GM06990 (cell line): ENCODE data around the gene CNTN1.

Experiments used
- DNase-seq: peaks from one replicate; pipeline ENCODE4 v3.0.0-alpha.2; 2011; ENCODE audit not compliant: insufficient read length; ENCODE audit errors: extremely low read depth
- H3K27me3 ChIP-seq: replicated peaks from 2 replicates; pipeline ENCODE4 v1.6.0; 2011; ENCODE audit warnings: low read length; ENCODE audit not compliant: control insufficient read depth, insufficient read depth
- H3K36me3 ChIP-seq: 2 replicates; pipeline ENCODE4 v1.5.1; 2011; ENCODE audit warnings: low read length; ENCODE audit not compliant: control insufficient read depth, insufficient read depth
- H3K4me3 ChIP-seq: replicated peaks from 2 replicates; pipeline ENCODE4 v1.5.1; 2011; ENCODE audit warnings: low read depth, mild to moderate bottlenecking, control low read depth, low read length
- CTCF ChIP-seq: IDR thresholded peaks from 2 replicates; pipeline ENCODE4 v1.5.1; 2011; ENCODE audit warnings: low read length, control low read depth, mild to moderate bottlenecking, inconsistent platforms; ENCODE audit not compliant: insufficient read depth, poor library complexity, severe bottlenecking

CNTN1 gene

GRCh38 chr12:40825156-40825555 is 132.9 kb downstream of the CNTN1 start:
- DNase-seq: no peak
- no peaks in the 10 kb centered on the region; the same call in 1 of the 2 replicates for H3K27me3 ChIP-seq
- TF ChIP-seq CTCF: no peak

GRCh38 chr12:40827683-40828592 is 135.7 kb downstream of the CNTN1 start:
- H3K4me3 ChIP-seq: no peak overlapping the region

More at GRCh38 chr12:40825156-40825555, 132.9 kb downstream of the CNTN1 start:
- Histone ChIP-seq H3K36me3 (no peaks in the 10 kb centered on the region), H3K4me3 (no peak overlapping the region)

GRCh38 chr12:40828593-40828990 is 136.4 kb downstream of the CNTN1 start:
- no peak for TF ChIP-seq CTCF
- Histone ChIP-seq H3K27me3 (no peaks in the 10 kb centered on the region; the same call in 1 of the 2 replicates), H3K4me3 (no peak overlapping the region), H3K36me3 (no peaks in the 10 kb centered on the region)
- no peak for DNase-seq

More at GRCh38 chr12:40827683-40828592, 135.7 kb downstream of the CNTN1 start:
- Histone ChIP-seq H3K27me3 (no peaks in the 10 kb centered on the region; the same call in 1 of the 2 replicates), H3K36me3 (no peaks in the 10 kb centered on the region)
- no peak for DNase-seq
- TF ChIP-seq CTCF: no peak

- H3K36me3 ChIP-seq: no peaks in the 10 kb centered on the region
- TF ChIP-seq CTCF: no peak
- no peak for DNase-seq
- no peak overlapping the region for H3K4me3 ChIP-seq
- H3K27me3 ChIP-seq: no peaks in the 10 kb centered on the region; the same call in 1 of the 2 replicates
These were observed 137.5 kb downstream of the CNTN1 start for GRCh38 chr12:40829738-40830144.

- Histone ChIP-seq H3K4me3 (no peak overlapping the region), H3K36me3 (no peaks in the 10 kb centered on the region), H3K27me3 (no peaks in the 10 kb centered on the region)
- no peak for DNase-seq
- no peak for TF ChIP-seq CTCF
These were observed 139.7 kb downstream of the CNTN1 start for GRCh38 chr12:40831916-40832315.
